NCI-H526 (cell line): ENCODE data around the gene UNCX.

Source experiments
- DNase-seq, 2 experiments: peaks; one replicate each; lab custom pipeline; 2025; lab: John Stamatoyannopoulos, UW

The UNCX gene

GRCh38 chr7:1218541-1219165 lies 14.0 kb upstream of the UNCX start:
- DNase-seq = no peak

GRCh38 chr7:1219498-1219897 lies 13.2 kb upstream of the UNCX start:
- DNase-seq = no peak

- DNase-seq = no peak
Observed at GRCh38 chr7:1220000-1220726, 12.5 kb upstream of the UNCX start.

GRCh38 chr7:1220977-1221745 lies 11.5 kb upstream of the UNCX start:
- DNase-seq = no peak

GRCh38 chr7:1223196-1223981 lies 9.3 kb upstream of the UNCX start:
- DNase-seq = no peak

GRCh38 chr7:1224086-1224716 lies 8.5 kb upstream of the UNCX start:
- DNase-seq = no peak

- DNase-seq = no peak
Observed at GRCh38 chr7:1225030-1225429, 7.6 kb upstream of the UNCX start.

- peak in 1 of 2 experiments; percentile 41 for DNase-seq
Observed at GRCh38 chr7:1225441-1226185, 7.1 kb upstream of the UNCX start.

- DNase-seq = no peak
Observed at GRCh38 chr7:1226186-1226901, 6.3 kb upstream of the UNCX start.

- DNase-seq = no peak
Observed at GRCh38 chr7:1227071-1227804, 5.4 kb upstream of the UNCX start.

- DNase-seq = no peak
Observed at GRCh38 chr7:1227814-1228544, 4.7 kb upstream of the UNCX start.

- DNase-seq = no peak
Observed at GRCh38 chr7:1228545-1229201, 4.0 kb upstream of the UNCX start.

GRCh38 chr7:1229202-1229947 lies 3.3 kb upstream of the UNCX start:
- no peak for DNase-seq

- no peak for DNase-seq
Observed at GRCh38 chr7:1229956-1230355, 2.7 kb upstream of the UNCX start.

- peak in 1 of 2 experiments; percentile 33 for DNase-seq
Observed at GRCh38 chr7:1230411-1231213, 2.1 kb upstream of the UNCX start.

- no peak for DNase-seq
Observed at GRCh38 chr7:1231214-1232102, 1.2 kb upstream of the UNCX start.
